Activated naive CD4-positive, alpha-beta T cell treated with Interleukin-2 at 50 U/mL for 16 hours (primary cell): ENCODE measurements around the gene TBC1D1.

ENCODE experiments used
- DNase-seq: peaks from one replicate; pipeline ENCODE4 v3.0.0-alpha.2; 2020

Gene TBC1D1

DNA sequence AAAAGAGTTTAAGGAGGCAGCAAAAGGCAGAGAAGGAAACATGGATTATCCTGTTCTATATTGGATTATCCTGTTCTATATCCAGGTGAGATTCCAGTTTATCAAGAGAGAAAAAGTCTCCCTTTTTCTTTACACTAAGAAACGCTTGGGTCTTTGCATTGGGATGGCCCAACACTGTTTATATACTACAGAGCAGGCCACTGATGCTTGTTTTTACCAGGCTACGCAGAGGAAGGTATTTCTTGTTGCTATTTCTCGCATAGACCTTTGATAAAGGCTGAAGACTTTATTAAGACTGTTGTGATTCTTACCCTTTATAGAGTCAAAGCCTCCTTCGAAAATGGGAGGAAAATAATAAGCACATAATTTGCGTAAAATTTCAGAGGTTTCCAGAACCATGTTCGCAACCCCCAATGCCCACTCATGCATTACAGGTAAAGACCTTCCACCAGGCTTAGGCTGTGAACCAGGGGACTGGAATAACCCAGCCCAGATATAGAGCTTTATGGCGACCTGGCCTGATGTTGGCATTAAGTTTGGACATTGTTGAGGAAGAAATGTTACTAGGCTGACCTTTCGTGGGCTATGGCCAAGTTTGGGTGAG is 287.6 kb downstream of the TBC1D1 start:
- no peak for DNase-seq

DNA sequence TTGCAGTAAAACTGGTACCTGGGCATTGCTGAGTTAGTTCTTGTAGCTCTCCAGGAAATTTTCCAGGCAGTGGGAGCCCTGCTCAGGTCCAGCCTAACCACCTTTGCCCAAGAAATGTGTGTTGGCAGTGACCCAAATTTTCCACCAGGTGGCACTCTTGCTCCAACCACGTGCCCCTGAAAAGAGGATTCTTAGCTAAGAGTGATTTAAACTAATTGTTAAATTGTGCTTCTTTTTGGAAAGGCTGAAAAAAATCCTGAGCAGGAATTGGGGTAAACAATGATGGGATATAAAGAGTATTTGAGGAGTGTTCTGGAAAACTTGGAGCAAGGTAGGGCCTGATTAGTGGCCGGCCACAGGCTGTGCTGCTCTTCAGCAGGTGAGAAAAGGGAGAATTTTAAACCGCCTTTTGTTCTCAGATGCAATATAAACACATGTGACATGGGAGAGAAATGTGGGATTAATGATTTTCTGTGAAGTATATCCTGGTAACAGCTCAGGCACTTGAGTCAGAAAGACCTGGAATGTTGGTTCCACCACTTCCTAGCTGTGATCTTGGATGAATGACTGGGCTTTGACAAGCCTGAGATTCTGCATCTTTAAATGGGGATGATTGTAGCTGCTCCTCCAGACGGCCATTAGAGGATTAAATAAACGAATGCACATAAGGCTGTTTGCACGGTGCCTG is 288.9 kb downstream of the TBC1D1 start:
- DNase-seq, result peak; percentile 75

DNA sequence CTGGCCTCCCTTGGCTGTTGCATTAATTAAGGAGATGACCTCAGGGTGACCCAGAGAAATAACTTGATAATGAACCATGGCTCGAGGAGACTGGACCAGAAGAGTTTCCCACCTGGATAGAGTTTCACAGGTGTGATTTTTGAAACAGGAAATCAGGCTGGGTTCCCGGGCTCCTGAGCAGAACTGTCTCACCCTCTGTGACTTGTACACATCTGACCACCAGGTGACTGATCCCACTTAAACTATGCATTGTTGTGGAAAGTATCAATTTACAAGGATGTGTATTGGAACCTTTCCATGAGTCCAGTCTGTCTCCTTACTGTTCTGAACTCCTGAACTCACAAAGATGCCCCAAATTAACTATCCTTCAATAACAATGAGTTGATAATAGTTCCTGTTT is 289.6 kb downstream of the TBC1D1 start:
- no peak for DNase-seq

DNA sequence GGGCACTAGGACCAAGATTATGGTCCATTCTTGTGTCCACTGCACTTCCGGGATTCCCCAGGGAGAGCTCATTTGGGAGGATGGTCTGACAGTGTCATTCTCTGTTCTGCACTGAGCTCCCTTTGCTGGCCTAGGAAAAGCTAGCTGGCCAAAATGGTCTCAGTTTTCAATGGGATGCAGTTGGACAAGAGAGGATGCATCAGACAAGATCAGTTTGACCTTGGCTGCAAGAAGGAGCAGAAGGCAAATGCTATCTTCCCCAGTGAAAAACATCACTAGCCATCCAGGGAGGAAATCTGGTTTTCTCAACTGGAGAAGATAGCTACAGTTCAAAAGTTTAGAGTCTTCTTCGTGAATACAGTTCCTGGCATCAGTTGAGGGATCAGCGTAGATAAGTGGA is 290.4 kb downstream of the TBC1D1 start:
- DNase-seq, result no peak

DNA sequence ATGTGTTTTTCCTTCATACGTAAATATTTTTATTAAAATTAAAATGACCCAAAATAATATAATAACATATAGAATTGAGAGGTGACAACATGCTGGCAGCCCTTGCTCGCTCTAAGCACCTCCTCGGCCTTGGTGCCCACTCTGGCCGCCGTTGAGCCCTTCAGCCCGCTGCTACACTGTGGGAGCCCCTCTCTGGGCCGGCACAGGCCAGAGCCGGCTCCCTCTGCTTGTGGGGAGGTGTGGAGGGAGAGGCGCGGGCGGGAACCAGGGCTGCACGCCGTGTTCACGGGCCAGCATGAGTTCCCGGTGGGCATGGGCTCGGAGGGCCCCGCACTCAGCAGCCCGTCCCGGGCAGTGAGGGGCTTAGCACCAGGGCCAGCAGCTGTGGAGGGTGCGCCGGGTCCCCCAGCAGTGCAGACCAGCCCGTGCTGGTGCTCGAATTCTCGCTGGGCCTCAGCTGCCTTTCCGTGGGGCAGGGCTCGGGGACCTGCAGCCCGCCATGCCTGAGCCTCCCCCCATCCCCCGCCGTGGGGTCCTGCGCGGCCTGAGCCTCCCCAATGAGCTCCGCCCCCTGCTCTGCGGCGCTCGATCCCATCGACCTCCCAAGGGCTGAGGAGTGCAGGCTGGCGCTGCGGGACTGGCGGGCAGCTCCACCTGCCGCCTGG is 291.6 kb downstream of the TBC1D1 start:
- no peak for DNase-seq

DNA sequence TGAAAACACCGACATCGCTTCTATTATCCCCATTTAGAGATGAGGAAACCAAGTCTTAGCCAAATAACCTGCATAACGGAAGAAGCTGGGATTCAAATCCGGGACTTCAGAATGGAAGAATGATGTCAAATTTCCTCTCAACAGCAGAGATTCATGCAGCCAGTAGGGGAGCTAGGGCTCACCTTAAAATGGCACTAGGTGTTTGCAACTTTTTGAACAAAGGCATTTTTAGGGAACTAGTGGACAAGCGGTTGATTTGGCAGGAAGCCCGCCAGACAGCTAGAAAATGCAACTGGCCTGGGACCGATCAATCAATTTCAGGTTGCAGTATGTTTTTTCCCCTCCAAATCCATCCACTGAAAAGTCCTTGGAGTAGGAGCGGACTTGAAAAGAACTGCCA is 293.5 kb downstream of the TBC1D1 start:
- no peak for DNase-seq

DNA sequence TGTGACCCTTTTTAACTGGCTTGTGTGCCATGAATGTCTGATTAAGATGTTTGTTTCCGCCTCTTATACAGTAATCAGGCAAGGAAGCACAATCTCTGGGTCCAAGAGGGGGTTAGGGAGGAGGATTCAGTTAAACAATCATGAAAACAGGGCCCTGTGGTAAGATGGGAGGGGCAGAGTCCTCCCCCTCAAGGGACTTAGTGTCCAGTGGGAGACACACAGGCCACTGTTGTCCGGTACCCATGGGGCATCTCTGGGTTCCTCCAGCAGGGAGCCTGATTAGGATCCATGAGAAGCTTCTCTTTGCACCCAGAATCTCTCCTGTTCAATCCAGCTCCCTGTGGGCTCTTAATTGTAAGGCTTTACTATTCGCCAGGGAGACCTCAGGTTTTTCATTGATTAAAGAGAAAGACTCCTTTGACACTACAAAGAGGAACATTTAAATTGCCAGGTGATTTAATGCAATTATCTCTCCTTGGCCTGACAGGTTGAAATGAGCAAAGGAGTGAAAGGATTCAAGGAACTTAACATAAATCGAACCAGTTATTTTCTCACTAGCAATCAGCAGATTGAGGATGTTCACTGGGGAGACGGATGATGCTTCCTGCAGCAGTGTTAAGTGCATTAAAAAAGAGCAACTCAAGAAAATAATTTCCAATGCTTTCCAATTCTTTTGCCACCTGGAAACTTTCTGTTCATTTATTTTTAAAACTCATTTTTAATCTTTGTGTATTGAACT is 294.7 kb downstream of the TBC1D1 start:
- no peak for DNase-seq

DNA sequence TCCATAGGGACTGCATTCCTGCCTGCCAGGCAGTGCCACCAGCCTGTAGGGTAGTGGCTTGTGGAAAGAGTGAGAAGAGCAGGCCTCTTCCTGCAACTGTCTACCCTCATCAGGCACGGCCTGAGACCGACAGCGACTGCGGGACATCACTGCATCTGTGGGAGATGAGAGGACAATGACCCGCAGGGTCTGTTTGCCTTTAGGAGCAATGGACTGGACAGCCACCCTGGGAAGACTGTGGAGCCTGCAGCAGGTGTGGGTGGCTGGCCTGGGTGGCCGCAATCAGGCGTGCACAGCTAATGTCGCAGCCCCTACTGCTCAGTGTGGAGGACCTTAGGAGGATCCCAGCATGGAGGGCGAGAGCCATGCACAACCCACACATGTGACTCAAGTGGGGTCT is 297.3 kb downstream of the TBC1D1 start:
- DNase-seq, result no peak

DNA sequence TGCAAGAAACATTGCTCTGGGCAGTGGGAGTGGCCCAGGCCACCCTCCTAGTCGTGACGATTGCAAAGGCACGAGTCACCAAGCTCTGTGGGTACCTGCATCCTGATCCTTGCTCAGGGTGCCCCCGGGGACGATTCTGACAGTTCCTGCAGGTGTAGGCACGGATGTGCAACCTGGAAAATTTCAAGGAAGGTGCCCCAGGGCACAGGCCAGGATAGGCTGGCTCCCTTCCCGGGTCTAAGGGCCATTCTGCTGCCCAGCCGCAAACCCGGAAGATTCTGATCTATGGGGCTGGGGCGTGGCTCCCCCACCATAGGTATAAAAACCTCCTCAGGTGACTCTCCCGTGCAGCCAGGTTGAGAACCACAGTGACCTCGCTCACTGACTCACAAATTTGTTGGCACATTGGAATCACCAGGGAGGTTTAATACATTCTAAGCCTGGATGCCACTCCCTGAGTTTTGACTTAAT is 297.8 kb downstream of the TBC1D1 start:
- DNase-seq, result no peak
